Cardiac fibroblast (primary cell): ENCODE results near the gene ATP9B.
"Not testable (repeated sequence)": the region's sequence is repeated elsewhere in the genome, so short reads cannot be mapped to it uniquely, and the experiment has no call there.

ENCODE experiments used
- DNase-seq, 2 donors: peaks; one replicate each; pipeline versions ENCODE4 v3.0.0 to v3.0.0-alpha.2; 2010; ENCODE audit warnings: low read depth in 2 of 2
- H3K4me3 ChIP-seq, 2 donors: replicated peaks in 1 of 2; 1 replicate in 1 of 2; 2 replicates in 1 of 2; pipeline ENCODE4 v1.5.1; 2011; ENCODE audit warnings: low read depth in 2 of 2, low read length in 2 of 2, mild to moderate bottlenecking in 2 of 2, moderate library complexity in 1 of 2
- CTCF ChIP-seq: IDR thresholded peaks from one replicate; pipeline ENCODE4 v1.5.1; 2011; ENCODE audit warnings: low read depth, mild to moderate bottlenecking, low read length, inconsistent platforms

The ATP9B gene

GRCh38 chr18:79258447-79258846 lies 189.3 kb downstream of the ATP9B start:
- H3K4me3 ChIP-seq, result no peak overlapping the region
- no peak for DNase-seq
- TF ChIP-seq CTCF, result no peak

GRCh38 chr18:79259218-79259617 lies 190.0 kb downstream of the ATP9B start:
- TF ChIP-seq CTCF, result no peak
- no peak for DNase-seq
- H3K4me3 ChIP-seq, result no peak overlapping the region

GRCh38 chr18:79260023-79260422 lies 190.8 kb downstream of the ATP9B start:
- H3K4me3 ChIP-seq, result no peak overlapping the region
- TF ChIP-seq CTCF, result no peak
- DNase-seq, result no peak

- H3K4me3 ChIP-seq, result no peak overlapping the region
- no peak for DNase-seq
- TF ChIP-seq CTCF, result no peak
These were observed 191.3 kb downstream of the ATP9B start for GRCh38 chr18:79260510-79260909.

GRCh38 chr18:79265068-79265467 lies 195.9 kb downstream of the ATP9B start:
- DNase-seq, H3K4me3 ChIP-seq: not testable (repeated sequence)

- not testable (repeated sequence) for DNase-seq, H3K4me3 ChIP-seq
These were observed 202.6 kb downstream of the ATP9B start for GRCh38 chr18:79271812-79272211.

GRCh38 chr18:79272916-79273315 lies 203.7 kb downstream of the ATP9B start:
- DNase-seq, result no peak
- TF ChIP-seq CTCF, result no peak
- no peak overlapping the region for H3K4me3 ChIP-seq

- TF ChIP-seq CTCF, result no peak
- no peak overlapping the region for H3K4me3 ChIP-seq
- no peak for DNase-seq
These were observed 205.6 kb downstream of the ATP9B start for GRCh38 chr18:79274823-79275222.
